CD4-positive, alpha-beta T cell treated with Interleukin-10 for 1 hour (primary cell): ENCODE data around the gene TMEM255B.

Experiments used
- DNase-seq: peaks from one replicate; pipeline ENCODE4 v3.0.0-alpha.2; 2020

Gene TMEM255B

GRCh38 chr13:113806526-113806925, 47.5 kb downstream of the TMEM255B start:
- DNase-seq = no peak

DNA sequence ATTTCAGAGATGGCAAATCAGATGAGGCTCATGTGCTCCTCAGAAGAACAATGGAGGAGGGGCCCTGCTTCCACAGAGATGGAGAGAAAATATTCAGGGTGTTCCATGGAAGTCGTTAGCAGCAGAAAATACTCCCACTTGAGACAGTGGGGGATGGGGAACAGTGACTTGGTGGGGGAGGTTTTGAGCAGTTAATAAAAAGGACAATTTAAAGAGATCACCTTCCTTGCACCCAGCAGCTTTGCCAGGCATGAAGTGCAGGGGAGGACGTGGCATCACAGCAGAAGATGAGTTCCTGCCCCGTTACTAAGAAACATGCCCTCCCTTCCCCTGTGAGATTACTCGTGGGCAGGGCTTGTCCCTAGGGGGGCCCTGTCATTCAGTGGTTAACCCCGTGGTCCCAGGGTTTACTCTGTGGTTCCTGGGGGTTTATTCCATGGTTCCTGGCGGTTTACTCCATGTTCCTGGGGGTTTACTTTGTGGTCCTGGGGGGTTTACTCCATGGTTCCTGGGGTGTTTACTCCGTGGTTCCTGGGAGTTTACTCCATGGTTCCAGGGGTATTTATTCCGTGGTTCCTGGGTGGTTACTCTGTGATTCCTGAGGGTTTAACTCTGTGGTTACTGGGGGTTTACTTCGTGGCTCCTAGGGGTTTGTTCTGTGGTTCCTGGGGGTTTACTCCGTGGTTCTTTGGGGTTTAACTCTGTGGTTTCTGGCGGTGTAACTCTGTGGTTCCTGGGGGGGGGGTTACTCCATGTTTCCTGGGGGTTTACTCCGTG, 49.2 kb downstream of the TMEM255B start:
- DNase-seq = no peak

- no peak for DNase-seq
Measured at GRCh38 chr13:113809934-113810333, 50.9 kb downstream of the TMEM255B start.

GRCh38 chr13:113810640-113811039, 51.6 kb downstream of the TMEM255B start:
- DNase-seq = no peak

- DNase-seq = no peak
Measured at GRCh38 chr13:113811081-113811928, 52.3 kb downstream of the TMEM255B start.

GRCh38 chr13:113812178-113813040, 53.4 kb downstream of the TMEM255B start:
- DNase-seq = no peak

- no peak for DNase-seq
Measured at GRCh38 chr13:113813070-113813748, 54.2 kb downstream of the TMEM255B start.

GRCh38 chr13:113813749-113814434, 54.9 kb downstream of the TMEM255B start:
- DNase-seq = no peak

- DNase-seq = no peak
Measured at GRCh38 chr13:113814435-113814821, 55.4 kb downstream of the TMEM255B start.

- peak; percentile 51 for DNase-seq
Measured at GRCh38 chr13:113815151-113816058, 56.4 kb downstream of the TMEM255B start.

- no peak for DNase-seq
Measured at GRCh38 chr13:113816254-113816929, 57.4 kb downstream of the TMEM255B start.

GRCh38 chr13:113816946-113817859, 58.2 kb downstream of the TMEM255B start:
- peak; percentile 88 for DNase-seq

DNA sequence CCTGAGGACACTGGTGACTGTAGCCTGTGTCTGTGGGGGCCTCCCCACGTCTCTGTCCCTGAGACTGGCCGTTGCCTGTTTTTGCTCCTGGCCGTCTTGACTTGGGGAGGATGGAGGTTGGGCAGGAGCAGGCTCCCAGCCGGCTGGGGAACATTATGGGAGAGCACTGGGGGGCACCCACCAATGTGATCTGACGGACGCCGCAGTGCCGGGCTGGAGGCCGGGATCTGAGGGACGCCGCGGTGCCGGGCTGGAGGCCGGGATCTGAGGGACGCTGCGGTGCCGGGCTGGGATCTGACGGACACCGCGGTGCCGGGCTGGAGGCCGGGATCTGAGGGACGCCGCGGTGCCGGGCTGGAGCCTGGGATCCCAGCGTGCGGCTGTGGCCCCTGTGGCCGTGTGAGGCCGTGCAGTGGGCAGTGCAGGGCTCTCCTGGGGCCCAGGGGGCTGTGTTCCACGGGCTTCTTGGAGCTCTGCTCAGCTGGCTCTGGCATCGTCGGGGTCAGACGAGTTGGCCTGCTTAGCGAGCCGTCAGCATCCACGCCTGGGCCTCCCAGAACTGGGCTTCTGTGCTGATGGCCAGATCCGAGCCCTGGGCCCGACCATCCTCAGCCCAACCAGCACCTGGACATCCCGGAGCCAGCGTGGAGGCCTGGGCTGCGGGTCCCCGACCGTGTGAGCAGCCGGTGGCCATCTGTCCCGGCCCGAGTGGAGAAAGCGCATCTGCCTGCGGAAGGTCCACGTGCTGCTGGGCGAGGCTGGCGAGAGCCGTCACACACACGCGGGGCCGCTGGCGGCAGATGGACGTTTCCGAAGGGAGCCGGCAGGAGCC, 59.0 kb downstream of the TMEM255B start:
- DNase-seq = no peak

DNA sequence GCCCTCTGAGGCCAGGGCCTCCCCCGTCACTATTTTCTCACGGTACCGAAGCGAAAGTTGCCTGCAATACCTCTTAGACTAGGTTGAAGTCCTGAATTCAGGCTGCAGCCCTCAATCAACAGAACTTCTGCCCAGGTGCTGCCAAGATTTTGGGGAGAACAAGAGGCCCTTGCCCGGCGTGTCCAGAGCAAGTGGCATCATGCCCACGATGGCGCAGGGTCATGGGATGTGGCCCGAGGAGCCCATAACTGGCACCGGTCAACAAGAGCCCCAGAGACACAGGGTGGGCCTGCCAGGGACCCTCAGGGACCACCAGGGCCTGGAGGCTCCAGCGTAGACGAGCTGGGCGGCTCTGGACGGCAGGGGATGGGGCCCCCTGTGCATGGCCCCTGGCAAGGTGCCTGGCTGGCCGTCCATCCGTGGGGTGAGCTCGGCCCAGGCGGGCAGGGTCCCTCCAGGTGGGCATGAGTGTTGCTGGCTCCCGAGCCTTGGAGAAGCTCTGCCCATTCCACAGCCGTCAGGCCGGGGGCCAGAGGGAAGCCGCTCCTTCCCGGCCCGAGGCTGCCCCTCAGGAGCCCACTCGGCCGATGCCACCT, 59.8 kb downstream of the TMEM255B start:
- DNase-seq = no peak

DNA sequence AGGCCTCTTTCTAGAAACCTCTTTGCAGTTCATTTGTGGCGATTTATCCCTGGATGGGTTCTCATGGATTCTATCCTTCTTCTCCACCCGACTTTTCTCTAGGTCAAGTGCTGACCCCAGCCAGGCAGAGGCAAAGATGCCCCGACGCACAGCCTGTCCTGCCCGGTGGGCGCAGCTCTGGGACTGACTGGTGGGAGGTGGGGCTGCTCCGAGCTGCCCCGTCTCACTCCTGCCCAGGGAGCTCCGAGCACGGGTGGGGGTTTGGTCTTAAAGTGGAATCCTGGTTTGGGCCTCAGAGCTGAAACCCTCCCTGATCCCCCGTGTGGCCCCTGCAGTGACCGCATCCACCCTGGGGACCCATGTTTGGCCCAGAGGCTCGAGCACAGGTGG, 60.3 kb downstream of the TMEM255B start:
- no peak for DNase-seq

DNA sequence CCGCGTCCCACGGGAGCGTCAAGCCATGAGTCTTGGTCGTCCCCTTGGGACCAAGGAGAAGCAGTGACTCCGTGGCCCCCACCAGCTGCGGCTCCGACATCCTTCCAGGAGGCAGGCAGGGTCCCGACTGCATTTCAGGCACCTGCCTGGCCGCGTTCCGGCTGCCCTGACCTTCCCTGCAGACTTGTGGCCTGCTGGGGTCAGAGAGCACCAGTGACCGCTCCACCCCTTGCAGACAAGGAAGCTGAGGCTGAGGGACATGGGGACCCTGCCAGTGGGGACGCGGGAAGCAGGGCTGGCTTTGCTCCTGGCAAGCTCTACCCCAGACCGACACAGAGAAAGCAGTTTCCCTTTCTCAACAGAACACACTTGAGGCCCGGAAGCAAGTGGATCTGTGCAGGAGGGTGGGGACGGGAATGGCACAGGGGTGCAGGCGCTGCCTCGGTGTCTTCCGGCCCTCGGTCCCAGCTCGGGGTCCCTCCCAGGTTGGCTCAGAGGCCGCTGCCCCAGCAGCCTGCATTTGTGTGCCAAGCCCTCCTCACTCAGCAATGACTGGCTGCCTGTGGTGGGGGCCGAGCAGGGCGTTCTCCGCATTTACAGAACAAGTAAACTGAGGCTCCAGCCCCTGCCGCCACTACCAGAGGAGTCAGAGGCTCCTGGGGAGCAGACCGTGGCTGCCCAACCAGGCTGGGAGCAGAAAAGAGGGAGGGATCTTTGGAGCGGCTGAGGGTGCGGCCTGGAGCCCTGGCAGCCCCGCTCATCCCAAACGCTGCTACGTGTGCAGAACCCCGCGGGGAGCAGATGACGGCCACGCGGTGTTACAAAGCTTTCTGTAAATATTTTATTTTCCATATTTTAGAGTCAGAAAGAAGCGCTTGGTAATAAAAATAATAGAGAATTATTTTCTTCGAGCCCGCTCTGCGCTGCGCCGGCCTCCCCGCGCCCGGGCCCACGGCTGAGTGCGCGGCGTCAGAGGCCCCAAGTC, 61.0 kb downstream of the TMEM255B start:
- DNase-seq = no peak
